ENCODE data around the gene B3GNT8.
"Not testable (repeated sequence)": the region's sequence is repeated elsewhere in the genome, so short reads cannot be mapped to it uniquely, and the experiment has no call there.

B3GNT8 gene

DNA sequence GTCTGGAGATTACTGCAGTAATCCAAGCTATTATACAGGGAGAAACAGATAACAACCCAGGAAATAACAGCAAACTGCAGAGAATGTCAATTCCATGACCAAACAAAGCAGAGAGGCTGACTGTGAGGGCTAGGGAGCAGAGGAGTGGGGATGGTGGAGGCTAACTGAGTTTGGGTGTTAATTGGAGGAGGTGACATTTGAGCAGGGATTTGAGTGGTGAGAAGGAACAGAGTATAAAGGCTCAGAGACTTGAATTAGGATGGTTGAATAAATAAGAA lies 9.4 kb upstream of the B3GNT8 start:
- DNase-seq (ENCODE audit: low read depth), result no peak
- no peak overlapping the region for H3K4me3 ChIP-seq (ENCODE audit: control insufficient read depth, low read depth, low read length)
- TF ChIP-seq, protein P1, sequence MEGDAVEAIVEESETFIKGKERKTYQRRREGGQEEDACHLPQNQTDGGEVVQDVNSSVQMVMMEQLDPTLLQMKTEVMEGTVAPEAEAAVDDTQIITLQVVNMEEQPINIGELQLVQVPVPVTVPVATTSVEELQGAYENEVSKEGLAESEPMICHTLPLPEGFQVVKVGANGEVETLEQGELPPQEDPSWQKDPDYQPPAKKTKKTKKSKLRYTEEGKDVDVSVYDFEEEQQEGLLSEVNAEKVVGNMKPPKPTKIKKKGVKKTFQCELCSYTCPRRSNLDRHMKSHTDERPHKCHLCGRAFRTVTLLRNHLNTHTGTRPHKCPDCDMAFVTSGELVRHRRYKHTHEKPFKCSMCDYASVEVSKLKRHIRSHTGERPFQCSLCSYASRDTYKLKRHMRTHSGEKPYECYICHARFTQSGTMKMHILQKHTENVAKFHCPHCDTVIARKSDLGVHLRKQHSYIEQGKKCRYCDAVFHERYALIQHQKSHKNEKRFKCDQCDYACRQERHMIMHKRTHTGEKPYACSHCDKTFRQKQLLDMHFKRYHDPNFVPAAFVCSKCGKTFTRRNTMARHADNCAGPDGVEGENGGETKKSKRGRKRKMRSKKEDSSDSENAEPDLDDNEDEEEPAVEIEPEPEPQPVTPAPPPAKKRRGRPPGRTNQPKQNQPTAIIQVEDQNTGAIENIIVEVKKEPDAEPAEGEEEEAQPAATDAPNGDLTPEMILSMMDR (conservative IDR thresholded peaks at IDR 0.05; ENCODE audit: control insufficient read depth, insufficient read depth, low read depth, low read length), result no peak

DNA sequence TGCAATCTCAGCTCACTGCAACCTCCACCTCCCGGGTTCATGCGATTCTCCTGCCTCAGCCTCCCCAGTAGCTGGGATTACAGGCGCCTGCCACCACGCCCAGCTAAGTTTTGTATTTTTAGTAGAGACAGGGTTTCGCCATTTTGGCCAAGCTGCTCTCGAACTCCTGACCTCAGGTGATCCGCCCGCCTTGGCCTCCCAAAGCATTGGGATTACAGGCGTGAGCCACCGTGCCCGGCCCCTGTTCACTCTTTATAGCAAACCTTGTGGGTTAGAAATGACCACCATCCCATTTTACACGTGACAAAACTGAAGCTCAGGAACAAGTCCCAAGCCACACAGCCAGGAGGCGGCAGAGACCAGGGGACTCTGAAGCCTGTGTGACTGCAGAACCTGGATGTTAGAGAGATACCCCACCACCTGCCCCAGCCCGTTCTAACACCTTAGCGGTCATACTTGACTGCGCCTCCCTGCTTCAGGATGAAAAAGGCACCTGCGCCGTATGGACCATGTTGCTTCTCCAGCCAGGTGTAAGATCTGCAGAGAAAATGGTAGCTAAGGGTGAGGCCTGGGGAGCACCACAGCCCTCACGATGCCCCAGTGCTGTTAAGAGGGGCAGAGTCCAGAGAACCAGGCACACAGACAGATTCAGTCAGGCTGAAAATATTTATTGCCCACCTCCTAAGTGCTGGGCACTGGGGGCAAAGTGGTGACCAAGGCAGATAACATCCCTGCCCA lies 8.9 kb upstream of the B3GNT8 start:
- TF ChIP-seq, protein P1 (conservative IDR thresholded peaks at IDR 0.05; ENCODE audit: control insufficient read depth, insufficient read depth, low read depth, low read length), result no peak
- no peak overlapping the region for H3K4me3 ChIP-seq (ENCODE audit: control insufficient read depth, low read depth, low read length)
- no peak for DNase-seq (ENCODE audit: low read depth)

DNA sequence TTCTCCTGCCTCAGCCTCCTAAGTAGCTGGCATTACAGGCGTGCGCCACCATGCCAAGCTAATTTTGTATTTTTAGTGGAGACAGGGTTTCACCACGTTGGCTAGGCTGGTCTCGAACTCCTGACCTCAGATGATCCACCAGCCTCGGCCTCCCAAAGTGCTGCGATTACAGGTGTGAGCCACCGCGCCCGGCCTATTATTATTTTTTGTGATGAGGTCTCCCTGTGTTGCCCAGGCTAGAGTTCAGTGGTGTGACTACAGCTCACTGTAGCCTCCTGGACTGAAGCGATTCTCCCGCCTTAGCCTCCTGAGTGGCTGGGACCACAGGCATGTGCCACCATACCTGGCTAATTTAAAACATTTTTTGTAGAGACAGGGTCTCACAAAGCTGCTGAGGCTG lies 8.2 kb upstream of the B3GNT8 start:
- DNase-seq (ENCODE audit: low read depth), result not testable (repeated sequence)

DNA sequence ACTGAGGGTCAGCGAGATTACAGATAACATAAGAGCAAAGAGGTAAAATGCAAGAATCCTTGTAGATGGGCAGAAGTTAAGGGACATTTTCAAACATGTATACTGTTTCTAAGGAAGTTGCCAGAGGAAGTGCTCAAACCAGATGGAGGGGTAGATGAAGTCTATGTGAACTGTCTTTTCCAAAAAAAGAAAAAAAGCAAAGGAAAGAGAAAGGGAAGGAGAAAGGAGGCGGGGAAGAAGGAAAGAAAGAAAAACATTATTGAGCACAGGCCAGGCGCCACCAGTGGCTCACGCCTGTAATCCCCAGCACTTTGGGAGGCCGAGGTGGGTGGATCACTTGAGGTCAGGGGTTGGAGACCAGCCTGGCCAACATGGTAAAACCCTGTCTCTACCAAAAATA lies 7.3 kb upstream of the B3GNT8 start:
- no peak for DNase-seq (ENCODE audit: low read depth)
- TF ChIP-seq, protein P1 (conservative IDR thresholded peaks at IDR 0.05; ENCODE audit: control insufficient read depth, insufficient read depth, low read depth, low read length), result no peak
- H3K4me3 ChIP-seq (ENCODE audit: control insufficient read depth, low read depth, low read length), result no peak overlapping the region

More for the DNA sequence above, 8.2 kb upstream of the B3GNT8 start:
- not testable (repeated sequence) for H3K4me3 ChIP-seq (ENCODE audit: control insufficient read depth, low read depth, low read length)

DNA sequence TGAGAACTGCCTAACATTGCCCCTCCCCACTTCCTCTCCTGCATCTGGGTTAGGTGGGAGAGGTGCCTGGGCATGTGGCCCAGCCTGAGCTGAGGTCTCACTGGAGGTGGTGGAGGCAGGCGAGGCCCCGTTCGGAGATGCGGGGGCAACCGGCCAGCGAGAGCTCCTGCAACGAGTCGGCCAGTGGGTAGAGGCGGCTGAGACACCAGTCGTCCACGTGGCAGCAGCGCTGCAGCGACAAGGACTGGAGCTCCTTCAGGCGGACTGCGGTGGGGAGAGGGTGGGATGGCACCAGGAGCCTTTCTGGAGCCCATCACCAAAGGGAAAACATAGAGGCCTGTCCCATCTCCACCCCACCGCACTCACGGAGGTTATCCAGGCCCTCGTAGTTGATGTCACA lies 6.0 kb upstream of the B3GNT8 start:
- H3K4me3 ChIP-seq (ENCODE audit: control insufficient read depth, low read depth, low read length), result no peak overlapping the region
- TF ChIP-seq, protein P1 (conservative IDR thresholded peaks at IDR 0.05; ENCODE audit: control insufficient read depth, insufficient read depth, low read depth, low read length), result no peak
- no peak for DNase-seq (ENCODE audit: low read depth)

DNA sequence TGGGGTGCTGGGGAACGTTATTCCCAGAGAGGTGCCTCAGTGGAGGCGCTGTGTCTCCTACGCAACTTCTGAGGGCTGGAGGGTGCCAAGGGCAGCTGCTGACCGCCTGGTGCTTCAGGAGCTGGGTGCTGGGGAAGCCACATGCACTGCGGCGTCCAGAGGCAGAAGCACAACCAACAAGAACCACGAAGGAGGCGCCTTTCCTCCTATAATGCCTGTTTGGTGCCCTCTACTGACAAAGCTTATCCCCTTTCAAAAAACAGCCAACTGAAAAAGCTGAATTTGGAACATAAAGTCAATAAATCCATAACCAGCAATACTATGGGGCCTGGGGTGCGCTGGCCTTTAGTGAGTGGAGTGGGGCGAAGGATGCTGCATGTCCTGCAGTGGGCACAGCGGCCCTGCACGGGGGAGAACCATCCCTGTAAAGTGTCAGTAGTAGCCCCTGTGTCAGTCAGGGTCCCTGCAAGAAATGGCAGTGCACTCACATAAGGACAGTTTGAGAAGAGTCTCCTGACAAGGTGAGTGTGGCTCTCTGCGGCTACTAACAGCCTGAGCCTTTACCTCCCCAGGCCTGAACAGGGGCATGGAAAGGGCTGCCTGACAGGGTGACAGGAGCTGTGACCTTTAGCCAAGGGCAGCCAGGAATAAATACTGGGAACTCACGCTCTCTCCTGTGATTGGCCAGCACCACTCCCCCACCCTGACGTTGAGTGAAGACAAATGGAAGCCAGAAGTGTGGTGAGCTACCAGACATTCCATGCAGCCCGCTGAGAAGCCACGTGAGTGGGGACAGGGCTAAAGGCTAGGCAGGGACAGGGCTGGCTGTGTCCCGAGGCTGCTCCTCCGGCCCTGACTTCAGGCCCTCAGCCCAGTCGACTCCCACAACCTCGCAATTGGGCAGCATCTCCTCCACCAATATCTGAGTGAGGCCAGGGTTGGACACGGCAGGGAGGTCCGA lies 4.5 kb upstream of the B3GNT8 start:
- DNase-seq (ENCODE audit: low read depth), result peak; percentile 48
- TF ChIP-seq, protein P1 (conservative IDR thresholded peaks at IDR 0.05; ENCODE audit: control insufficient read depth, insufficient read depth, low read depth, low read length), result peak; percentile 41
- H3K4me3 ChIP-seq (ENCODE audit: control insufficient read depth, low read depth, low read length), result no peak overlapping the region

DNA sequence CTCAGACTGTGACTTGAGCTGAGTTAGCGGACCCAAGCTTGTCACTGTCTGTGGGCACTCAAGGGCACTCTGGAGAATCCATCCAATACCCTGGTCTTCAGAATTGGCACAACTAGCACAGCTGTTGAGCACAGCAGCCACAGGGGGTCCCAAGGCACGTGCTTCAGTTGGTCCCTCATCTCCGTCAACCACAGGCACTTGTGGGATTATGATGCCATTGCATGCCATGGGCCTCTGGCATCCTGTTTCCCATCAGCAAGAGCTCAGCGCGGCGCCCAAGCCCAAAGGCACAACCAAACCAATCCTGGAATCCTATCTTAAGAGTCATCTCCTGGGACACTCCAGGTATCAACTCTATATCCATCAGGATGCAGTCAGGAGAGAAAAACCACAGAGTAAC lies 3.7 kb upstream of the B3GNT8 start:
- TF ChIP-seq, protein P1 (conservative IDR thresholded peaks at IDR 0.05; ENCODE audit: control insufficient read depth, insufficient read depth, low read depth, low read length), result no peak
- no peak for DNase-seq (ENCODE audit: low read depth)
- H3K4me3 ChIP-seq (ENCODE audit: control insufficient read depth, low read depth, low read length), result no peak overlapping the region
